Keratinocyte (primary cell): ENCODE results near the gene BRD1. TPM values are rescaled to one million over a fixed set of nuclear protein-coding genes. Genes with fewer than 3 reads are reported as not detected.
"Not testable (repeated sequence)": the region's sequence is repeated elsewhere in the genome, so short reads cannot be mapped to it uniquely, and the experiment has no call there.

ENCODE experiments used
- DNase-seq: peaks from one replicate; pipeline ENCODE4 v3.0.0-alpha.2; 2011; ENCODE audit warnings: low read depth, missing footprints, low spot score
- FAIRE-seq: peaks from 2 replicates; lab custom pipeline; 2011; peaks lifted over from hg19 to GRCh38; lab: Jason Lieb, UNC
- H2AFZ ChIP-seq: 2 replicates; pipeline ENCODE4 v1.6.0; 2012; ENCODE audit warnings: low read length, control low read depth, inconsistent platforms; ENCODE audit not compliant: control insufficient read depth
- H3K27ac ChIP-seq: 2 replicates; pipeline ENCODE4 v1.5.1; 2011; ENCODE audit warnings: low read length; ENCODE audit not compliant: control insufficient read depth, insufficient read depth
- H3K27me3 ChIP-seq: 3 replicates; pipeline ENCODE4 v1.6.0; 2011; ENCODE audit warnings: low read length; ENCODE audit not compliant: control insufficient read depth, insufficient read depth; ENCODE audit errors: extremely low read depth
- H3K36me3 ChIP-seq, 2 experiments: 2 replicates in 1 of 2; 3 replicates in 1 of 2; pipeline ENCODE4 v1.5.1; 2011; ENCODE audit warnings: low read length in 2 of 2, mild to moderate bottlenecking in 1 of 2; ENCODE audit not compliant: control insufficient read depth in 2 of 2, insufficient read depth in 2 of 2; ENCODE audit errors: extremely low read depth in 1 of 2
- H3K4me1 ChIP-seq: 3 replicates; pipeline ENCODE4 v1.5.1; 2011; ENCODE audit warnings: low read length; ENCODE audit not compliant: control insufficient read depth, insufficient read depth; ENCODE audit errors: extremely low read depth
- H3K4me2 ChIP-seq: 3 replicates; pipeline ENCODE4 v1.6.0; 2011; ENCODE audit warnings: low read depth, low read length; ENCODE audit not compliant: control insufficient read depth, insufficient read depth; ENCODE audit errors: extremely low read depth
- H3K4me3 ChIP-seq, 3 experiments: fragments of 200-600 bp in 1 of 3; sonication (generic) in 1 of 3; 2 replicates in 2 of 3; 3 replicates in 1 of 3; pipeline ENCODE4 v1.5.1; 2011 to 2016; ENCODE audit warnings: low read length in 3 of 3, mild to moderate bottlenecking in 3 of 3, control low read depth in 2 of 3, inconsistent platforms in 1 of 3, low read depth in 1 of 3, mixed read lengths in 1 of 3, mixed run types in 1 of 3, moderate library complexity in 1 of 3; ENCODE audit not compliant: control insufficient read depth in 2 of 3, insufficient read depth in 2 of 3; ENCODE audit errors: extremely low read depth in 1 of 3
- H3K79me2 ChIP-seq: 2 replicates; pipeline ENCODE4 v1.6.0; 2012; ENCODE audit warnings: low read length; ENCODE audit not compliant: control insufficient read depth, insufficient read depth
- H3K9ac ChIP-seq: 3 replicates; pipeline ENCODE4 v1.6.0; 2011; ENCODE audit warnings: low read length; ENCODE audit not compliant: control insufficient read depth, insufficient read depth; ENCODE audit errors: extremely low read depth
- H3K9me1 ChIP-seq: 3 replicates; pipeline ENCODE4 v1.6.0; 2011; ENCODE audit warnings: low read length; ENCODE audit not compliant: control insufficient read depth, insufficient read depth; ENCODE audit errors: extremely low read depth
- H3K9me3 ChIP-seq: 2 replicates; pipeline ENCODE4 v1.5.1; 2012; ENCODE audit warnings: low read depth, low read length; ENCODE audit not compliant: control insufficient read depth
- H4K20me1 ChIP-seq: 3 replicates; pipeline ENCODE4 v1.6.0; 2011; ENCODE audit warnings: low read length; ENCODE audit not compliant: control insufficient read depth, insufficient read depth; ENCODE audit errors: extremely low read depth
- EZH2 ChIP-seq: IDR thresholded peaks from one replicate; pipeline ENCODE4 v1.6.1; 2012; ENCODE audit warnings: inconsistent platforms, mild to moderate bottlenecking, low read length, moderate library complexity
- dilution Hi-C: fragments of 300-500 bp; cut with MboI; formaldehyde crosslinking; loops from one replicate; pipeline ENCODE4 v1.7.0; 2020; ENCODE audit warnings: low sequenced_read_pairs; ENCODE audit not compliant: extremely low pct_ligation_motif_present
- polyA plus RNA-seq, 5 experiments: library from polyadenylated mRNA; depleted of rRNA in 3 of 5; stranded (reverse) in 3 of 5; stranded (forward) in 1 of 5; unstranded in 1 of 5; fragments of >200 nt; gene quantifications; 1 replicate in 1 of 5; 2 replicates in 3 of 5; 3 replicates in 1 of 5; pipeline versions ENCODE4 v1.2.1 to v1.2.3, GENCODE V29; 2011 to 2012; ENCODE audit warnings: missing spikeins in 2 of 5, low read depth in 1 of 5, low replicate concordance in 1 of 5
- TF ChIP-seq, protein P1 (sequence below), 3 experiments: IDR thresholded peaks in 1 of 3; conservative IDR thresholded peaks in 1 of 3; optimal IDR thresholded peaks in 1 of 3; 2 replicates in 2 of 3; 3 replicates in 1 of 3; pipeline versions ENCODE3 to v1.5.1; 2011; ENCODE audit warnings: low read length in 3 of 3, mild to moderate bottlenecking in 3 of 3, moderate library complexity in 2 of 3, control low read depth in 1 of 3, inconsistent platforms in 1 of 3; ENCODE audit not compliant: insufficient read depth in 2 of 3; ENCODE audit errors: extremely low read depth in 1 of 3

BRD1 gene
- polyA plus RNA-seq, 1 donor (not counting 4 experiments of a cell fraction or from before 2014, with no cell fraction given) = 4.3 TPM

DNA sequence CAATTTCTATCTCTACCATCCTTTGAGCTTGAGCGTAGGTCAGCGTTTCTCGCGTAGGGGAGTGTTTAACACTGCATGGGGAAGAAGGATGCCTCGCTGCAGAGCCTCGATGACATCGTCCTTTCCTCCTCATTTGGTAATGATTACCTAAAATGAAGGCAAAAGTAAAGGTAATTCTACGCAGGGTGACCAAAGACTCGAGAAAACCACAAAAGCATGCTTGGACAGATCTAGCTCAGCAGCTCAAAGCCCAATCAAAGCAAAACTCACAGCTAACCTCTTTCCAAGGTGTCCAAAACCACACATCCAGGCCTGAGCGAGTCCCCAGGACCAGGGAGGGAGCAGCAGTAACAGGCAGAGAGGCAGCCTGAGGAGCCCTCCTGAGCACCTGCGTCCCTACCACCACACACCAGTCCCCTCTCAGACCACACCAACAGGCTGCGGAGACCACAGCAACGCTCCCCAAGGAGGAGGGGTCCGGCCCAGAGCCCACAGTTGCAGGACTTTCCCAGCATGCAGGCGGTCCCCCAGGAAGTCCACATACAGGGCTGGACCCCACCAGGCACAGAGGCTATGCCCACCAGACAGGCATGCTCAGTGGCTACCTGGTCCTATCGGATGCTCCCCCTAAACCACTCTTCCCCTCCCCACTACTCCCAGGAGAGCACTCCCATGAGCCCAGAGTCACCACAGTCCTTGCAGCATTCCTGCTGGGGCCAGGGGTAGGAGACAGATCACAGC is 3.3 kb downstream of the BRD1 start:
- no peak overlapping the region for H3K9ac ChIP-seq
- no peak for DNase-seq

DNA sequence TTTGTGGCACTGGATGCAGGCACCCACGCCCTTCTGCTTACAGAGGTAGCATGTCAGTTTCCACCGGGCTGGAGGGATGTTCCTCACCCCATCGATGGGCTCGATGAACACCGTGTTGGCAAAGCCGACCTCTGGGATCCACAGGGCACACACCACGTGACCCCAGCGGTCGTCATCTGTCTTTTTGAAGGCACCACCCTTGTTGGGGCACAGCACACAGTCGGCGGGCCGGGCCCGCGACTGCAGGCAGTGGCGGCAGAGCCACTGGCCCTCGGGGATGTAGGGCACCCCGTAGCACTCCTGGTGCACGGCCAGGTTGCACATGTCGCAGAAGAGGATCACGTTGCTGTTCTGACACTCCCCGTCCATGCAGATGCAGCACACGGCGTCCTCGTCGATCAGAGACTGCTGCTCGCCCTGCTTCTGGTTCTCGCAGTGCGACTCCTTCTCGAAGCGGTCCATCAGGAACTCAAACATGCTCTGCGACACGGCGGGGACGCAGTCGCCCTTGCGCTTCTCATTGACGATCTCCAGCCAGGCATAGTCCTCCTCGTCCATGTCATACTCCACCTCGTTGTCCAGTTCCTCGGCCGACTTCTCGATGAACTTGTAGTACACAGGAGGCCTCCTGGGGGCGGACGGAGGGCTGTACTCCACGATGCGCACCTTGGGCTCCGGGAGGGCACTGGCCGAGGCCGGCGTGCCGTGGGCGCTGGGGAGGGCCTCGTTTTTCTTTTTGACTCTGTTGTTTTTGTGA is 4.2 kb downstream of the BRD1 start:
- H3K27ac ChIP-seq = no peak overlapping the region
- DNase-seq = no peak
- no peak overlapping the region for H3K9ac ChIP-seq
- peaks cover 19% of the 10 kb centered on the region for H3K4me1 ChIP-seq
- H3K4me2 ChIP-seq = no peak overlapping the region
- no peaks in the 10 kb centered on the region for H3K9me3 ChIP-seq
- H3K36me3 ChIP-seq = peaks cover 28 to 35% of the 10 kb centered on the region in 2 experiments
- no peak overlapping the region for H2AFZ ChIP-seq
- no peaks in the 10 kb centered on the region for H3K27me3 ChIP-seq
- TF ChIP-seq, protein P1, sequence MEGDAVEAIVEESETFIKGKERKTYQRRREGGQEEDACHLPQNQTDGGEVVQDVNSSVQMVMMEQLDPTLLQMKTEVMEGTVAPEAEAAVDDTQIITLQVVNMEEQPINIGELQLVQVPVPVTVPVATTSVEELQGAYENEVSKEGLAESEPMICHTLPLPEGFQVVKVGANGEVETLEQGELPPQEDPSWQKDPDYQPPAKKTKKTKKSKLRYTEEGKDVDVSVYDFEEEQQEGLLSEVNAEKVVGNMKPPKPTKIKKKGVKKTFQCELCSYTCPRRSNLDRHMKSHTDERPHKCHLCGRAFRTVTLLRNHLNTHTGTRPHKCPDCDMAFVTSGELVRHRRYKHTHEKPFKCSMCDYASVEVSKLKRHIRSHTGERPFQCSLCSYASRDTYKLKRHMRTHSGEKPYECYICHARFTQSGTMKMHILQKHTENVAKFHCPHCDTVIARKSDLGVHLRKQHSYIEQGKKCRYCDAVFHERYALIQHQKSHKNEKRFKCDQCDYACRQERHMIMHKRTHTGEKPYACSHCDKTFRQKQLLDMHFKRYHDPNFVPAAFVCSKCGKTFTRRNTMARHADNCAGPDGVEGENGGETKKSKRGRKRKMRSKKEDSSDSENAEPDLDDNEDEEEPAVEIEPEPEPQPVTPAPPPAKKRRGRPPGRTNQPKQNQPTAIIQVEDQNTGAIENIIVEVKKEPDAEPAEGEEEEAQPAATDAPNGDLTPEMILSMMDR (optimal IDR thresholded peaks at IDR 0.05 in 1 of 3, IDR thresholded peaks at IDR 0.05 in 1 of 3, conservative IDR thresholded peaks at IDR 0.05 in 1 of 3; ENCODE audit: extremely low read depth in 1 of 3, insufficient read depth in 2 of 3, low read length in 3 of 3) = no peak
- TF ChIP-seq EZH2 = no peak
- peaks cover 47% of the 10 kb centered on the region for H4K20me1 ChIP-seq
- peaks cover 6% of the 10 kb centered on the region for H3K9me1 ChIP-seq
- dilution Hi-C loops = no loop called here
- H3K4me3 ChIP-seq = no peak overlapping the region
- no peak for FAIRE-seq
- H3K79me2 ChIP-seq = peaks cover 85% of the 10 kb centered on the region

More for the DNA sequence above, 3.3 kb downstream of the BRD1 start:
- Histone ChIP-seq H3K27ac (no peak overlapping the region), H3K4me1 (peaks cover 19% of the 10 kb centered on the region), H2AFZ (no peak overlapping the region), H3K4me3 (no peak overlapping the region), H3K4me2 (no peak overlapping the region), H3K79me2 (peaks cover 76% of the 10 kb centered on the region), H4K20me1 (peaks cover 46% of the 10 kb centered on the region), H3K9me3 (no peaks in the 10 kb centered on the region), H3K9me1 (peaks cover 6% of the 10 kb centered on the region), H3K36me3 (peaks cover 25 to 35% of the 10 kb centered on the region in 2 experiments), H3K27me3 (no peaks in the 10 kb centered on the region)
- dilution Hi-C loops = no loop called here
- FAIRE-seq = no peak
- no peak for TF ChIP-seq EZH2
- TF ChIP-seq, protein P1 (optimal IDR thresholded peaks at IDR 0.05 in 1 of 3, IDR thresholded peaks at IDR 0.05 in 1 of 3, conservative IDR thresholded peaks at IDR 0.05 in 1 of 3; ENCODE audit: extremely low read depth in 1 of 3, insufficient read depth in 2 of 3, low read length in 3 of 3) = no peak

DNA sequence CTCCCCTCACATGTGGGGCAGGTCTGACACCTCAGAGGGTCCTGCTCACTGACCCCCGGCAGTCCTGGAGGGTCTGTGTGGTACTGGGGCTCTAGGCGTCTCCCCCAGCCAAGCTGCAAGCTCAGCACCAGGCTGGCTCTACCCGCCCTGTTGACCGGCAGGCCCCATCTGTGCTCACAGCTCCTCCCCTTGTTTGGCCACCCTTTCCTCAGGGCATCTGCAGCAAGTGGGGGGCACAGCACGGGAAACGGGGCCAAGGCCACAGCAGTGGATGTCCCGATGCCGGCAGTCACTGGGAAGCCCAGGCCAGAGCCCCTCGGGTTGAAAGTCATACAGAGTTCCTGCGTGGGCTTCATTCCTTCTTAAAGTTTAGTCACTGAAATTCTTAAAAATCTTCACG is 5.9 kb downstream of the BRD1 start:
- H3K9me1 ChIP-seq, H3K9me3 ChIP-seq, H3K27ac ChIP-seq, H2AFZ ChIP-seq, H3K4me2 ChIP-seq, H3K9ac ChIP-seq, dilution Hi-C loops, DNase-seq, H3K27me3 ChIP-seq, FAIRE-seq, H3K4me3 ChIP-seq: not testable (repeated sequence)
- peaks cover 34 to 35% of the 10 kb centered on the region in 2 experiments for H3K36me3 ChIP-seq
- peaks cover 98% of the 10 kb centered on the region for H3K79me2 ChIP-seq
- peaks cover 19% of the 10 kb centered on the region for H3K4me1 ChIP-seq
- peaks cover 57% of the 10 kb centered on the region for H4K20me1 ChIP-seq
